Inflammatory macrophage (primary cell): ENCODE measurements around the gene SORBS2.
"Not testable (repeated sequence)": the region's sequence is repeated elsewhere in the genome, so short reads cannot be mapped to it uniquely, and the experiment has no call there.

Experiments used
- DNase-seq, 2 donors: peaks; one replicate each; pipeline ENCODE4 v3.0.0-alpha.2; 2020 to 2022

Gene SORBS2

DNA sequence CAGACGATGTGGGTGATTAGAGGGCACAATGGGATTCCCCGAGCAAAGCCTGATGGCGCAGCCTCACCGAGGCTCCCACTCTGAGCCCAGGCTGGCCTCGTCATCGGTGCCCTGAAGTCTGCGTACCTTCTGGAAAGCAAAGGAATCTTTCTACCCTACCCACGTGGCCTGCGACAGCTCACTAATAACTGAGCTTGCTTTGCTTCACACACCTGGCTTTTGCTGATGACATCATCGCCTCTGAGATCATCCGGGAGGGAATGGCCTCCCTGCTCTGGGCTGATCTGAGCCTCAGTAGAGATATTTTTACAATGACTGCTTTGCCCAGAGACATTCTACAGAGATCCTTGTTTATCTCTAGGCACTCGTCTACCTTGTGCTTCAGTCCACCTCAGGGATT, 231.3 kb downstream of the SORBS2 start:
- DNase-seq = no peak

DNA sequence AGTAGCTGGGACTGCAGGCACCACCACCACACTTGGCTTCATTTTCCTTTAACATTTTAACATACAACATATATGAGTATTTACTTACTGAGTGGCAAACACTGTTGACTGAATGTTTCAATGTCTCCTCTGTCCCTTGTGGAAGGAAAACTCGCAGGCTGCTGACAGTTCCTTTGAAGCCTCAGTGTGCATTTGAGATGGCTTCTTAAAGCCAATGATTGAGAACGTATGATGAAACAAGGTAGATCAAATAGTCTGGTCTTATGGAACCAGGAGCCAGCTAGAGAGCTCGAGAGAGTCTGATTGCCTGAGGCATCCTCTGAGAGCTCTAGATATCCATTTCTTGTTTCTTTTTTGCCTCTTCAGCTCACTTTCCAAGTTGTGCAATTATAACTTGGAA, 233.7 kb downstream of the SORBS2 start:
- DNase-seq = no peak

- DNase-seq = no peak
Observed at GRCh38 chr4:185576962-185577950, 234.7 kb downstream of the SORBS2 start.

DNA sequence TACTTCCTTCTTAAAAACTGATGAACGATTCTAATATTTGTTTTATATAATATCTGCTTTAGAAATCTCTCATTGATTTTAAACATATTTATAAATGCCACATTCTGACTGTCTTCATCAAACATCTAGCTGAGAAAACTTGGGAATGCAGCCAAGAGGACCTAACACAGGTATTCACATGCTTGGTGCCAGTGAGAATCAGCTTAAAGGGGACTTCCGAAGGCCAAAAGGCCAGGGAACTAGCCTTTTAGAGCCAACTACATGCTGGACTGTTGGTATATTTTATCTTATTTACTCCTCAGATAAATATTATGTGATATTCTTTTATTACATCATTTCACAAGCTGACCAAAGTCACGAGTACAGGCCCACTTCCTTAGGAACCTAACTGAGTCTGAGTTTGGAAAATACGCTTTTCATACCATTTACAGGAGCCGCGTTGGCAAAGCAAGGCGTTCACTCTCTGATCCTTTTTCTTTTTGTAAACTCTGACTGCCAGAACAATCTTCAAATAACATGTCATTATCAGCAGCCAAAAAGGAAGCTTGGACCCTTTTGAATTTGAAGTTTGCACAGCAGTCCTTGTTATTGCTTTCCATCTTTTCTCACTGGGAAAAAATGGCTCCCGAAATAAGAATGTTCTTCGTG, 235.6 kb downstream of the SORBS2 start:
- DNase-seq = no peak

DNA sequence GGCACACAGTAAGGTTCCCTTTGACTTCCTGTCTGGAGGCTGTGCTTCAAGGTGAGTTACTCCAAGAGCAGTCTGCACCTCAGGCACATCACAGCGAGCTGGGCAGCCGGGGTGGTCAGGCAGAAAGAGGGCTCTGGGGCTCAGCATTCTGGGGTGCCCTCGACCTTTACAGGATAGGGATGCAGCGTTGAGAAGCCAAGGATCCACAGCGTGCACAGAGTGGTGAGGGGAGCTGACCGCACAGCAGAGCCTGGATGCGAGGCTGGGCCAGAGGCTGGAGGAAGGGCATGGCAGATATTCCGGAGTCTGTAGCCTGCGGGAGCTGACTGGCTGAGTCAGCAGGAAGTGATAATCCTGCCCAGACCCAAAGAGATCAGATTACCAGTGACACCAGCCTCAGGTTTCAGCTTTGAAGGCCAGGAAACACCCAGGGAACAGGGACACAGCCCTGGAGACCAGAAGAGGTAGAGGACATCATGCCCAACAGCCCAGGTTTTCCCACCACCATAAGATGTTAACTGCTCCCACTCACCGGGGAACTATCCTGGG, 238.3 kb downstream of the SORBS2 start:
- DNase-seq = no peak

DNA sequence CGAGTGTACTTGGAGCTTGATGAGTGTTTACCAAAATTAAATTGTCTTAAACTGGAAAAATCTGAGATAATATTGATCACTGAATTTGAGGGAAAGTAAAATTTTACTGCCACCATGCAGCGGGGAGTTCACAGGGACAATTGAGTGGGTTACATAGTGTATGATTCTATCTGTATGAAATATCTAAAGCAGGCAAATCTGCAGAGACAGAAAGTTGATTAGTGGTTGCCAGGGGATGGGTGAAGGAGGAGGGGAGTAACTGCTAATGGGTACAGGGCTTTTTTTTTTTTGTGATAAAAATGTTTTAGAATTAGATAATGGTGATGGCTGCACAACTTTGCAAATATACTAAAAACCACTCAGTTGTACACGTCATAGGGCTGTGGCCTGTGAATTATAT, 241.3 kb downstream of the SORBS2 start:
- no peak for DNase-seq

- no peak for DNase-seq
Observed at GRCh38 chr4:185567381-185568376, 244.3 kb downstream of the SORBS2 start.

DNA sequence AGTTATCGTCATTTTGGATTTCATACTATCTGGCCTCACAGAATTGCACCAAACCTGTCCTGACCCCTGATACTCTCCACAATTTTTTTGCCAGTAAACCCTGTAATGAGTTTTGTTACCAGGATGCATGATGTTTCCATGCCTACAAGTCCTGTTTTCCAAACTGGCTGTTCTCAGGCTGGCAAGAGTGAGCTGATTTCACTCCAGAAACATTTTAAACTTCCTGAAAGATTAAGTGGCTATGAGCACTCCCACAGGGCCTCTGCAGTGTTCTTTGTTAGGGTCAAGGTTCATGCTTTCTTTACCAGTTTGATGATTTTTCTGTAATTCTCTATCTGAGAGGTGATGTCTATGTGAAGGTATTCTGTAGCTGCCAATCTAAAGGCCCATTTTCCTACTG, 245.0 kb downstream of the SORBS2 start:
- DNase-seq = no peak

DNA sequence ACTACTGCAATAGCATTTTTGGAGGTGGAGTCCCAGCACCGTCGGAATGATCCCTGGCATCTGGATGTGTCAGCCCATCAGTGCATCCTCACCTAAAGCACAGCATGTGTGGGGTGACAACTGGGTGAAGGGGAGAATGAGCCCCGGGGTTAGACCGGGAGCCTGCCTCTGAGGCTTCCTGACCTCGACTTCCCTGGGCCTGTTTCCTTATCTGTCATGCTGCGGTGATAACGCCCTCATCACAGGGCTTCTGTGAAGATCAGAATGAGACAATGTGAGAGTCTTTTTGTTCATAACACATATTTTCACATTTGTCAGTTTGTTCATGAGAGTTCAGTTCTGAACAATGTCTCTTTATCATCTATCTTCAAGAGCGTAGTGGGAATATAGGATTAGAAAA, 245.6 kb downstream of the SORBS2 start:
- DNase-seq = no peak

- DNase-seq = no peak
Observed at GRCh38 chr4:185565696-185566095, 246.3 kb downstream of the SORBS2 start.

DNA sequence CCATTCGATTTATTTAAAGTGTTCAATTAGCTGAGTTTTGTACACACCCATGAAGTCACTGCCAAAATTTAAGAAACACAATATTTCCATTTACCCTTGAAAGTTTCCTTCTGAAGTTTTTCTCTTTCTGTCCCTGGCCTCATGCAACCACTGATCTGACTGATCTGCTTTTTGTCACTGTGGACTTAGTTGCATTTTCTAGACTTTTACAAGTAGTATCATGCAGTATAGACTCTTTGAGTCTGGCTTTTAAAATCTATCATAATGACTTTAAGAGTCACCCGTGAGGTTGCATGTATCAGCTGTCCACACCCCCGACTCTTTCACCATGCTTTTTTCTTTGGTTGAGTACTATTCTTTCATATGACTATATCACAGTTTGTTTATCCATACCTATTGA, 247.6 kb downstream of the SORBS2 start:
- DNase-seq = no peak

- no peak for DNase-seq
Observed at GRCh38 chr4:185562531-185562930, 249.5 kb downstream of the SORBS2 start.

- DNase-seq = no peak
Observed at GRCh38 chr4:185560316-185560715, 251.7 kb downstream of the SORBS2 start.

DNA sequence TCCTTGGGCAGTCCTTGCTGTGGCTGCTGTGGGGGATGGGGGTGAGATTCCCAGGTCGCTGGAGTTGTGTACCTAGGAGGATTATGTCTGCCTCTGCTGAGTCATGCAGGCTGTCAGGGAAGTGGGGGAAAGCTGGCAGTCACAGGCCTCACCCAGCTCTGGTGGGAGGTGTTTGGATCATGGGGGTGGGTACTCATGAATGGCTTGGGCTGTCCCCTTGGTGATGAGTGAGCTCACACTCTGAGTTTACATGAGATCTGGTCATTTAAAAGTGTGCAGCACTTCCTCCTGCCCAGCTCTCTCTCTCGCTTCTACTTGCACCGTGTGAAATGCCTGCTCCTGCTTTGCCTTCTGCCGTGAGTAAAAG, 252.1 kb downstream of the SORBS2 start:
- no peak for DNase-seq

GRCh38 chr4:185559251-185559914, 252.6 kb downstream of the SORBS2 start:
- not testable (repeated sequence) for DNase-seq

- DNase-seq = no peak
Observed at GRCh38 chr4:185554365-185555126, 257.4 kb downstream of the SORBS2 start.

GRCh38 chr4:185552254-185552653, 259.7 kb downstream of the SORBS2 start:
- DNase-seq = no peak

- DNase-seq = no peak
Observed at GRCh38 chr4:185550933-185551332, 261.1 kb downstream of the SORBS2 start.

DNA sequence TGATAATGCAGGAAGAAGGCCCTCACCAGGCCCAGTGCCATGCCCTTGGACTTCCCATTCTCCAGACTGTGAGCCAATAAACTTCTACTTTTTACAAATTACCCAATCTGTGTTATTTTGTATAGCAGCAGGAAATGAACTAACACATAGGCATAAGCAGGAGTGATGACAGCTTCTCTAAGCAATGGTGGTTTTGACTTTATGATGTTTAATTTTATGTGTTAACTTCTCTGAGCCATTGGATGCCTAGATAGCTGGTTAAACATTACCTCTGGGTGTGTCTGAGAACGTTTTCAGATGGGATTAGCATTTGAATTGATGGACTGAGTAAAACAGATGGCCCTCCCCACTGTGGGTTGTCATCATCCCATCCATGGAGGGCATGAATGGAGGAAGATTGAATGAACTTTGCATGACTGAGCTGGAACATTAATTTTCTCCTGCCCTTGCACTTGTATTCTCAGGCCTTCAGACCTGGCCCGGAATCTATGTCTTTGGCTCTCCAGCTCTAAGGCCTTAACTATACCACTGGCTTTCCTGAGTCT, 262.8 kb downstream of the SORBS2 start:
- no peak for DNase-seq

- DNase-seq = no peak
Observed at GRCh38 chr4:185548587-185548986, 263.4 kb downstream of the SORBS2 start.

DNA sequence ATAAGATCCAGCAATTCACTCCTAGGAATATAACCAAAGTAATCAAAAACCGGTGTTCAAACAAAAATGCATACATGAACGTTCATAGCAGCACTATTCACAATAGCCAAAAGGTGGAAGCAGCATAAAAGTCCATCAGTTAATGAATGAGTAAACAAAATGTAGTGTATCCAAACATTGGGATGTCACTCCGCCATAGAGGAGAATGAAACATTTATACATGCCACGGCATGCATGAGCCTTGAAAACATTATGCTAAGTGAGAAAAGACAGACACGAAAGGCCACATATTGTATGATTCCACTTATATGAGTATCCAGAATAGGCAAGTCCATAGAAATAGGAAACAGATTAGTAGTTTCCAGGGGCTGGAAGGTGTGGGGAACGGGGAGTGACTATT, 265.7 kb downstream of the SORBS2 start:
- DNase-seq = no peak
